GM12873 (cell line): Measurements from ENCODE around the gene SYNDIG1.

ENCODE experiments used
- CTCF ChIP-seq: IDR thresholded peaks from 2 replicates; pipeline ENCODE4 v1.5.1; 2012; ENCODE audit warnings: low read depth, mild to moderate bottlenecking, moderate library complexity, low read length, control low read depth; ENCODE audit not compliant: insufficient read depth; ENCODE audit errors: missing control alignments

The SYNDIG1 gene

GRCh38 chr20:24572140-24572539 is 102.7 kb downstream of the SYNDIG1 start:
- TF ChIP-seq CTCF = no peak

GRCh38 chr20:24572862-24573261 is 103.4 kb downstream of the SYNDIG1 start:
- no peak for TF ChIP-seq CTCF

- no peak for TF ChIP-seq CTCF
These were observed 104.1 kb downstream of the SYNDIG1 start for GRCh38 chr20:24573557-24573956.

GRCh38 chr20:24574307-24574706 is 104.9 kb downstream of the SYNDIG1 start:
- no peak for TF ChIP-seq CTCF

GRCh38 chr20:24574797-24575196 is 105.4 kb downstream of the SYNDIG1 start:
- no peak for TF ChIP-seq CTCF

GRCh38 chr20:24575811-24576210 is 106.4 kb downstream of the SYNDIG1 start:
- TF ChIP-seq CTCF = no peak

- TF ChIP-seq CTCF = no peak
These were observed 107.0 kb downstream of the SYNDIG1 start for GRCh38 chr20:24576447-24576846.
